HEK293T (cell line): ENCODE measurements around the gene ATAD3C.
"Not testable (repeated sequence)": the region's sequence is repeated elsewhere in the genome, so short reads cannot be mapped to it uniquely, and the experiment has no call there.

Source experiments
- CTCF ChIA-PET: fragments of 350-600 bp; formaldehyde crosslinking; extraction: SDS; loops from one replicate; lab custom pipeline; 2021; ENCODE audit warnings: antibody characterized with exemption, inconsistent platforms; lab: Yijun Ruan, JAX
- POLR2A ChIA-PET: fragments of 350-600 bp; formaldehyde crosslinking; extraction: SDS; loops from one replicate; lab custom pipeline; 2020; ENCODE audit warnings: antibody characterized with exemption, inconsistent platforms; lab: Yijun Ruan, JAX
- DNase-seq: peaks from one replicate; pipeline ENCODE4 v3.0.0; 2012; ENCODE audit warnings: mixed read lengths; ENCODE audit errors: extremely low spot score
- BHLHE40 ChIP-seq: fragments of 450-650 bp; IDR thresholded peaks from 2 replicates; pipeline ENCODE4 v1.6.1; 2016; ENCODE audit warnings: mild to moderate bottlenecking, moderate library complexity, borderline replicate concordance
- CTBP1 ChIP-seq: fragments of 450-650 bp; IDR thresholded peaks from 2 replicates; pipeline ENCODE4 v1.6.1; 2016; ENCODE audit warnings: borderline replicate concordance
- FOXA1 ChIP-seq: fragments of 450-650 bp; IDR thresholded peaks from 2 replicates; pipeline ENCODE4 v1.6.1; 2016; ENCODE audit warnings: mild to moderate bottlenecking
- FOXK2 ChIP-seq: fragments of 450-650 bp; IDR thresholded peaks from 2 replicates; pipeline ENCODE4 v1.6.1; 2016; ENCODE audit warnings: mild to moderate bottlenecking
- FOXM1 ChIP-seq: fragments of 450-650 bp; IDR thresholded peaks from 2 replicates; pipeline ENCODE4 v1.6.1; 2017; ENCODE audit warnings: mild to moderate bottlenecking, borderline replicate concordance
- HDGF ChIP-seq: fragments of 450-650 bp; IDR thresholded peaks from 2 replicates; pipeline ENCODE4 v1.6.1; 2017; ENCODE audit warnings: antibody characterized with exemption, borderline replicate concordance
- L3MBTL2 ChIP-seq: fragments of 450-650 bp; conservative IDR thresholded peaks from 2 replicates; pipeline ENCODE4 v1.6.1; 2016; ENCODE audit warnings: mild to moderate bottlenecking
- LEF1 ChIP-seq: fragments of 450-650 bp; IDR thresholded peaks from 2 replicates; pipeline ENCODE4 v1.6.1; 2017; ENCODE audit warnings: mild to moderate bottlenecking, borderline replicate concordance
- NFRKB ChIP-seq: fragments of 450-650 bp; IDR thresholded peaks from 2 replicates; pipeline ENCODE4 v1.6.1; 2016; ENCODE audit warnings: mild to moderate bottlenecking, moderate library complexity
- SP1 ChIP-seq: fragments of 450-650 bp; IDR thresholded peaks from 2 replicates; pipeline ENCODE4 v1.6.1; 2017
- SUZ12 ChIP-seq: fragments of 450-650 bp; IDR thresholded peaks from 2 replicates; pipeline ENCODE4 v1.6.1; 2016; ENCODE audit warnings: mild to moderate bottlenecking
- TARDBP ChIP-seq: fragments of 450-650 bp; IDR thresholded peaks from 2 replicates; pipeline ENCODE4 v1.6.1; 2016
- ZNF384 ChIP-seq: fragments of 450-650 bp; IDR thresholded peaks from 2 replicates; pipeline ENCODE4 v1.6.1; 2016
- TF ChIP-seq, protein P1 (sequence below): fragments of 450-650 bp; IDR thresholded peaks from 2 replicates; pipeline ENCODE4 v1.6.1; 2016

Gene ATAD3C

DNA sequence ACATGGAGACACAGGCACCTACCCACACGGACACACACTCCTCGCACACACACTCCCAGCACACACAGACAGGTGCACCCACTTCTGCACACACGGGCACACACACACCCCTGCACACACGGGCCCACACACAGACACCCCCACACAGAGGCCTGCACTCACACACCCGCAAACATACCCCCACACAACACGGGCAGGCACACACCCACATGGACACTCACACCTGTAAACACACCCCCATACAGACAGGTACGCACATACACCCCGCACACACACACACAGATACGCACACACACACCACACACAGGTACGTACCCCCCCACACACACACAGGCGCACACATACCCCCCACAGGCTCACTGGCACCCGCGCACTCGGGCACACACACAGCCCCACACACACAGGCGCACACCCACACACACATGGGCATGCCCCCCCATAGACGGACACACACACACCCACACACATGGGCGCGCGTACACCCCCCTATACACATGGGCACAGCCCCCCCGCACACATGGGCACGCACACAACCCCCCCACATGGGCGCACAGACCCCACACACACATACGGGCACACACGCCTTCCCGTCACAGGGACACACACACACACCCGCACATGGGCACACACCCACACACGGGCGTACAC is 68.6 kb downstream of the ATAD3C start:
- POLR2A ChIA-PET = no interaction called here
- no peak for TF ChIP-seq FOXM1
- no peak for TF ChIP-seq FOXA1
- TF ChIP-seq CTBP1 = no peak
- TF ChIP-seq TARDBP = no peak
- no peak for TF ChIP-seq BHLHE40
- TF ChIP-seq, protein P1, sequence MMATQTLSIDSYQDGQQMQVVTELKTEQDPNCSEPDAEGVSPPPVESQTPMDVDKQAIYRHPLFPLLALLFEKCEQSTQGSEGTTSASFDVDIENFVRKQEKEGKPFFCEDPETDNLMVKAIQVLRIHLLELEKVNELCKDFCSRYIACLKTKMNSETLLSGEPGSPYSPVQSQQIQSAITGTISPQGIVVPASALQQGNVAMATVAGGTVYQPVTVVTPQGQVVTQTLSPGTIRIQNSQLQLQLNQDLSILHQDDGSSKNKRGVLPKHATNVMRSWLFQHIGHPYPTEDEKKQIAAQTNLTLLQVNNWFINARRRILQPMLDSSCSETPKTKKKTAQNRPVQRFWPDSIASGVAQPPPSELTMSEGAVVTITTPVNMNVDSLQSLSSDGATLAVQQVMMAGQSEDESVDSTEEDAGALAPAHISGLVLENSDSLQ = no peak
- TF ChIP-seq ZNF384 = no peak
- TF ChIP-seq L3MBTL2 = no peak
- no peak for TF ChIP-seq LEF1
- TF ChIP-seq NFRKB = no peak
- TF ChIP-seq SUZ12 = no peak
- no peak for TF ChIP-seq SP1
- TF ChIP-seq HDGF = no peak
- no peak for TF ChIP-seq FOXK2
- no peak for DNase-seq
- CTCF ChIA-PET = no interaction called here

DNA sequence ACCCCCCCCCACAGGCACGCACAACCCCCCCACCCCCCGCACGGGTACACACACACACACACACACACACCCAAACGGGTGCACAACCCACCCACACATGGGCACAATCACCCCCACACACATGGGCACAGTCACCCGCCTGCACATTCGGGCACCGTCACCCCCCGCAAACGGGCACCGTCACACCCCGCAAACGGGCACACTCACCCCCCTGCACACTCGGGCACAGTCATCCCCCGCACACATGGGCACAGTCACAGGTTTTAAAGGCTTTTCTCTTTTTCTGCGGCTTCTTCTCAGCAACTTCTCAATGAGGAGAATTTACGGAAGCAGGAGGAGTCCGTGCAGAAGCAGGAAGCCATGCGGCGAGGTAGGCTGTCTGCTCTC is 69.1 kb downstream of the ATAD3C start:
- CTCF ChIA-PET, POLR2A ChIA-PET, DNase-seq: not testable (repeated sequence)
